ENCODE results near the gene SMURF1.
"Not testable (repeated sequence)": the region's sequence is repeated elsewhere in the genome, so short reads cannot be mapped to it uniquely, and the experiment has no call there.

The SMURF1 gene

DNA sequence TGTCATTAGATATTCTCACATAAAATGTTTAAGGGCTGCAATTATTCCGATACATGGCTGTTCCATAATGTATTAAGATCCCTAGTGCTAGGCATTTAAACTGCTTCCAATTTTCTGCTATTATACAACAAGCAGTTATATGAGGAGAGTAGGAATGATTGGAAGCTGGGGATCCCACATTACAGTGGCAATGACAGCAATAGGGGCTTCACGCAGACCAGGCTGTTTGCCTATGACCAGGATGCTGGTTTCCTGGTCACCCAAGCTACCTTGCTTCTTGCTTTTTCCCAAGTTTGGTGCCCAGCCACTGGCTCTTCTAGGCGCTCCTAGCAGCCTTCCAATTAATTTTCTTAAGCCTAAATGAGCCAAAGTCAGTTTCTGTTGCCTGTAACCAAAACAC is 39.3 kb downstream of the SMURF1 start:
- Histone ChIP-seq H3K9me3 (no peaks in the 10 kb centered on the region), H3K4me1 (peaks cover 12% of the 10 kb centered on the region), H3K4me3 (no peak overlapping the region), H3K36me3 (replicated peaks) (no peaks in the 10 kb centered on the region), H3K27me3 (ENCODE audit: low read depth) (no peaks in the 10 kb centered on the region)
- in situ Hi-C loops (cut with MboI; ENCODE audit: low sequenced_read_pairs), result no loop called here
- DNase-seq (ENCODE audit: low spot score in 2 of 2), result no peak

DNA sequence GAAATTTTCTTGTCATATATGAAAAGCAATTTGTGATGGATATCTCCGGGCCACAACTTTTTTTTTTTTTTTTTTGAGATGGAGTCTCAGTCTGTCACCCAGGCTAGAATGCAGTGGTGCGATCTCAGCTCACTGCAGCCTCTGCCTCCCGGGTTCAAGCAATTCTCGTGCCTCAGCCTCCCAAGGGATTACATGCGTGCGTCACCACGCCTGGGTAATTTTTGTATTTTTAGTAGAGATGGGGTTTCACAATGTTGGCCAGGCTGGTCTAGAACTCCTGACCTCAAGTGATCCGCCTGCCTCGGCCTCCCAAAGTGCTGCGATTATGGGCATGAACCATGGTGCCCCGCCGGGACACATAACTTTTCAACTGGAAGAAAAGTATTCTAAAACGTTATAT is 40.1 kb downstream of the SMURF1 start:
- H3K36me3 ChIP-seq (replicated peaks); in situ Hi-C loops (cut with MboI; ENCODE audit: low sequenced_read_pairs): not testable (repeated sequence)

DNA sequence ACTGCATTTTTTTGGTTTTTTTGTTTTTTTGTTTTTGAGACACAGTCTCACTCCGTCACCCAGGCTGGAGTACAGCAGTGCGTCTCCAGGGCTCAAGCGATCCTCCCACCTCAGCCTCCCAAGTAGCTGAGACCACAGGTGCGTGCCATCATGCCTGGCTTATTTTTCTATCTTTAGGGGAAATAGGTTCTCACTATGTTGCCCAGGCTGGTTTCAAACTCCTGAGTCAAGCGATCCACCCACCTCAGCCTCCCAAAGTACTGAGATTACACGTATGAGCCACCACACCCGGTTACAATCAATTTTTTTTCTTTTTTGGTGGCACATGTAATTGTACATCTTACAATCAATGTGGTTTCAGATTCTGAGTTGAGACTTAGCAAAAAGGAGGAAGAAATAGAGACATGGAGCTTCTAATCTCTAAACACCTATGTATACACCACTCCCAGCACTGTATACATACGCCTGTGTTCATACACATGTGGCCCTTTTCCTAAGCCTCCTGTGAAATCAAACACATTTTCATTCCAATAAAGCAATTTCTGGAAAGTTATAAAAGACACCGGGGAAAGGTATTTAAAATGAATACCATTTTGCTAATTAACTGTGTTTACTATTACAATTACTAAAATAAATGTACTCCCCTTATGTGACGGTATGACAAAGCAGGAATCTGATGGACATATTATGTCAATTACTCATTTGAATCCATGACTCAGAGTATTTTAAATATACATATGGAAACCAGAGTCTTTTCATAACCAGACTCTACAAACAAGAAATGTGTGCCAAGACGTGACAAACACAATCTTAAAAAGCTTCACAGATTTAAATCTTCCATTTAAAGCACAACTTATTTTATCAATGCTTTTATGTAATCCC is 40.9 kb downstream of the SMURF1 start:
- Histone ChIP-seq H3K4me1 (peaks cover 23% of the 10 kb centered on the region), H3K36me3 (replicated peaks) (no peaks in the 10 kb centered on the region), H3K4me3 (no peak overlapping the region), H3K27me3 (ENCODE audit: low read depth) (no peaks in the 10 kb centered on the region), H3K9me3 (peaks cover under 1% of the 10 kb centered on the region; the same call in 1 of the 2 replicates)
- in situ Hi-C loops (cut with MboI; ENCODE audit: low sequenced_read_pairs), result no loop called here
- no peak for DNase-seq (ENCODE audit: low spot score in 2 of 2)

More for the DNA sequence above, 40.1 kb downstream of the SMURF1 start:
- not testable (repeated sequence) for DNase-seq (ENCODE audit: low spot score in 2 of 2); H3K9me3 ChIP-seq; H3K4me3 ChIP-seq; H3K27me3 ChIP-seq (ENCODE audit: low read depth)
- peaks cover 18% of the 10 kb centered on the region for H3K4me1 ChIP-seq

DNA sequence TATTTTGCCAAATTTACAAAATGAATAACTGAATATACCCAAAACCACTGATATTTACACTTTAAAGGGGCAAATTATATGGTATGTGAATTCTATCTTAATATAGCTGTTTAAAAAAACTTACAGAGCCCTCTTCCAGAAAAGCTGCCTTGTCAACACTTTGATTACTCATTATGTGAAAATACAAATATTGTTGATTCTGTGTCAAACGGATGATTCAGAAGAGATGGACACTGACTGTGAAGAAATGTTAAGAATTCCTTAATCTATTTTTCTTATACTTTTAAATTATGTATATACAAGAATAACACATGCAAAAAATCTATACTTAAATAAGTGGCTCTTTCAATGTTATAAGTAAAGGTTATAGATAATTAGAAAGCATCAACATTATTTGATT is 41.5 kb downstream of the SMURF1 start:
- DNase-seq (ENCODE audit: low spot score in 2 of 2), result no peak
- Histone ChIP-seq H3K36me3 (replicated peaks) (no peaks in the 10 kb centered on the region), H3K4me3 (no peak overlapping the region), H3K4me1 (peaks cover 21% of the 10 kb centered on the region), H3K9me3 (peaks cover 5% of the 10 kb centered on the region; the same call in 1 of the 2 replicates), H3K27me3 (ENCODE audit: low read depth) (no peaks in the 10 kb centered on the region)
- in situ Hi-C loops (cut with MboI; ENCODE audit: low sequenced_read_pairs), result no loop called here

- H3K4me1 ChIP-seq, result peaks cover 23% of the 10 kb centered on the region
- H3K36me3 ChIP-seq (replicated peaks); DNase-seq (ENCODE audit: low spot score in 2 of 2); H3K9me3 ChIP-seq; H3K27me3 ChIP-seq (ENCODE audit: low read depth); H3K4me3 ChIP-seq; in situ Hi-C loops (cut with MboI; ENCODE audit: low sequenced_read_pairs): not testable (repeated sequence)
These were observed 42.4 kb downstream of the SMURF1 start for GRCh38 chr7:99101516-99101915.

DNA sequence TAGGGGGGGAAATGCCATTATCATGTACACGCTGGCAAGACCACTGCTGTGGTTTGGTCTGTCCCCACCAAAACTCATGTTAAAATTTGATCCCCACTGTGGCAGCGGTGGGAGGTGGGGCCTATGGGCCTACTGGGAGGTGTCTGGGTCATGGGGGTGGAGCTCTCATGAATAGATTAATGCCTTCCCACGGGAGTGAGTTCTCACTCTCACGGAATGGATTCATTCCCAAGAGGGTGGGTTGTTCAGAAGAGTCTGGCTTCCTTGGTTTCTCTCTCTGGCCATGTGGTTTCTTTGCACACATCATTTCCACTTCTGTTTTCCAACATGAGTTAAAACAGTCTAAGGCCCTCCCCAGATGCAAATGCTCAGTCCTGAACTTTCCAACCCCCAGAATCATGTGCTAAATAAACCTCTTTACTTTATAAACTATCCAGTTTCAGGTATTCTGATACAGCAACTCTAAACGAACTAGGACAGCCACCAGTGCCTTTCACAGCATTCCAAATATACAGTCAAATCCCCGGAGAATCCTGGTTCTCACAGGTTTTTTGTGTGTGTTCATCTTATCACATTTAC is 44.3 kb downstream of the SMURF1 start:
- Histone ChIP-seq H3K27me3 (ENCODE audit: low read depth) (no peaks in the 10 kb centered on the region), H3K4me3 (no peak overlapping the region), H3K36me3 (replicated peaks) (no peaks in the 10 kb centered on the region), H3K9me3 (peaks cover 5% of the 10 kb centered on the region; the same call in 1 of the 2 replicates), H3K4me1 (peaks cover 26% of the 10 kb centered on the region)
- DNase-seq (ENCODE audit: low spot score in 2 of 2), result peak in 1 of 2 experiments; percentile 28
- in situ Hi-C loops (cut with MboI; ENCODE audit: low sequenced_read_pairs), result no loop called here

DNA sequence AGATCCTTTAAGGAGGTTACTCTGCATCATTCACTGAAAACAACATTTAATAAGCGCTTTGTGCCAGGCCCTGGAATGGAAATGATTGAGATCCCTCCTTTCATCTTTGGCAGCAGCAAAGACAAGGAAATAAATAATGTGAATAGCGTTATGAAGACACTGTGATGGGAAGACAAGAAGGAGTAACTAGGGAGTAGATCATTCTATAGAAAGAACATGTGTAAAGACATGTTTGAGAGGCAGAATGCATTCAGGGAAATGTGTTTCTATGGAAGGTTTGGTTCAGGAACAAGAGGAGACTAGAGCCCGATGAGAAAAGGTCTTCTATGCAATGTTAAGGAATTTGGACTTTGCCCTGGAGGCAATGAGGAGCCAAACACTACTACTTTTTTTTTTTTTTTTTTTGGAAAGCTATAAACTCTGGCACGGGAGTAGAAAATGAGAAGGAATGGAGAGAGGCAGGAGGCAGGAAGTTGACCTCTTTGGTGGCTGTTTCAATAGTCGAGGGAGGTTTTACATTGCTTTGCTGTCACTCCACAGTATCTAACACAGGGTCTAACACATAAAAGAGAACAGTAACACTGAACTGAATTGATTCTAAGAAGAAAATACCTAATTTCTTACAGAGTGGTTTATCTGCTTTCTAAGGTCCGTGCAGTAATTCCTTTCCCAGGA is 44.9 kb downstream of the SMURF1 start:
- in situ Hi-C loops (cut with MboI; ENCODE audit: low sequenced_read_pairs), result no loop called here
- Histone ChIP-seq H3K27me3 (ENCODE audit: low read depth) (no peaks in the 10 kb centered on the region), H3K9me3 (peaks cover 5% of the 10 kb centered on the region; the same call in 1 of the 2 replicates), H3K36me3 (replicated peaks) (no peaks in the 10 kb centered on the region), H3K4me1 (peaks cover 26% of the 10 kb centered on the region), H3K4me3 (no peak overlapping the region)
- DNase-seq (ENCODE audit: low spot score in 2 of 2), result peak; percentile 29 to 41

DNA sequence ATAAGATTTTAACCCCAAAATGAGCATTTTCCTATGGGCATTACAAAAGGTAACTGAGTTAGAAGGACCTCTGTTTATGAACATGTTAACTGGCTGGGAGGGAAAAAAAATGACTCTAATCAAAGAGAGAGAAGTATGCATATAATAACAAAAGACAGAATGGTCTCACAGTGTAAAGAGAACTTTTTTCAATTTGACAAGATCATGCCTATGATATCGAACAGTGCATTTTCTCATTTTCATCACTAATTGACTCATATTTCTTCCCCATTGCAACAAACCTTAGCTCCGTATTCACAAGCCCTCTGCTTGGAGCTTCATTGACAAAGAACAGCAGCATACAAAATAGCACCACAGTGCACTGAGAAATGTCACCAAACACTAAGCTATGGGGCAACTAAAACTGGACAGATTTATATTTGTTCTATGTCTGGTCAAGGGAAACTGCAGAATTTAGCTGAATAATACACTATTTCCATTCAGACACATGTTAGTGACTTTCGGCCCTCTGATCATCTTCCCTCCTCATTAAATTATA is 45.6 kb downstream of the SMURF1 start:
- H3K4me3 ChIP-seq, result no peak overlapping the region
- H3K36me3 ChIP-seq (replicated peaks), result no peaks in the 10 kb centered on the region
- H3K9me3 ChIP-seq, result peaks cover 5% of the 10 kb centered on the region; the same call in 1 of the 2 replicates
- no peak for DNase-seq (ENCODE audit: low spot score in 2 of 2)
- H3K27me3 ChIP-seq (ENCODE audit: low read depth), result no peaks in the 10 kb centered on the region
- H3K4me1 ChIP-seq, result peaks cover 23% of the 10 kb centered on the region
- in situ Hi-C loops (cut with MboI; ENCODE audit: low sequenced_read_pairs), result no loop called here

GRCh38 chr7:99097730-99098129 is 46.2 kb downstream of the SMURF1 start:
- peaks cover 5% of the 10 kb centered on the region; the same call in 1 of the 2 replicates for H3K9me3 ChIP-seq
- no peaks in the 10 kb centered on the region for H3K27me3 ChIP-seq (ENCODE audit: low read depth)
- H3K4me1 ChIP-seq, result peaks cover 18% of the 10 kb centered on the region
- no peaks in the 10 kb centered on the region for H3K36me3 ChIP-seq (replicated peaks)
- H3K4me3 ChIP-seq, result no peak overlapping the region
- in situ Hi-C loops (cut with MboI; ENCODE audit: low sequenced_read_pairs), result no loop called here
- DNase-seq (ENCODE audit: low spot score in 2 of 2), result no peak

DNA sequence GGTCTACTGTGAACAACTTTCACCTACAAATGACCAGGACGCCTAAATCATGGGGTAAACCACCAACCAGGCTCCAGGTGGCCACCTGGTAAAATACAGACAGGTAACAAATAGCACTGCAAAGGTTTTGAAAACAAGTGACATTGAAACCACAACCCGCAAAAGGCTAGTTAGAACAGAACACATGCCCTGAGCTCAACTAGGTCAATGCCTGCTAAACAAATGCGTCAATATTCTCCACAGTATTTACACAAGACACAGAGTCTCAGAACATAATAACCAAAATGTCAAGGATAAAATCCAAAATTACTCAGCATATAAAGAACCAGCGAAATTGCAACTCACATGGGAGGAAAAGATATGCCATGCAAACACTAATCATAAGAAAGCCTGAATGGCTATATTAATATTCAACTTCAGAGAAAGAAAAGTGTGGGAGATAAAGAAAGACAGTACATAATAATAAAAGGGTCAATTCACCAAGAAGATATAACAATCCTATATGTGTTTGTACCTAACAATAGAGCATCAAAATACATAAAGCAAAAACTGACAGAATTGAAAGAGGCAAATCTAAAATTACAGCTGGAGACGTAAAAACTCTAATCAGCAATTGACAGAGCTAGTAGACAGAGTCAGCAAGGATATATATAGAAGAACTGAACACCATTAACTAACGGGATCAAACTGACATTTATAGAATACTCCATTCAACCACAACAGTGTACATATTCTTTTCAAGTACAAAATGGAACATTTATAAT is 47.6 kb downstream of the SMURF1 start:
- H3K4me3 ChIP-seq, result no peak overlapping the region
- H3K9me3 ChIP-seq, result peaks cover 5% of the 10 kb centered on the region; the same call in 1 of the 2 replicates
- peaks cover 18% of the 10 kb centered on the region for H3K4me1 ChIP-seq
- no peaks in the 10 kb centered on the region for H3K36me3 ChIP-seq (replicated peaks)
- no peak for DNase-seq (ENCODE audit: low spot score in 2 of 2)
- H3K27me3 ChIP-seq (ENCODE audit: low read depth), result no peaks in the 10 kb centered on the region
- in situ Hi-C loops (cut with MboI; ENCODE audit: low sequenced_read_pairs), result no loop called here

- H3K4me3 ChIP-seq, result no peak overlapping the region
These were observed 48.2 kb downstream of the SMURF1 start for GRCh38 chr7:99095698-99096097.

DNA sequence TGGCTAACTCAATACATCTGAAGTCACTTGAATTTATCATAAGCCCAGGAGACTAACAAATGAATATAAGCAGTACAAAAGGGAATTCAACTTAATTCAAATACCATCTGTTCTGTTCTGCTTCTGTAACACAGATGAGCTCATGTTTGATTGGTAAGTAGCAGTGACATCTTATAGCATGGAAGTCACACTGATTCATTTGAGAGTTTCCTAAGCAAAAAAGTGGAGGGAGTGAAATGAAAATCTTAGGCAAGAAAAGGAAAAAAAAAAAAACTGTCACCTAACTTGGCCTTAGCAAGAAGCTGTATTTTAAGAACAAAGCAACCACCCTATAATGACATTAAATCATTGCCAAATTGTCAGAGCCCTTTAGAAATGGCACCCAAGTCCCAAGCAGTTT is 49.5 kb downstream of the SMURF1 start:
- Histone ChIP-seq H3K4me1 (peaks cover 15% of the 10 kb centered on the region), H3K36me3 (replicated peaks) (no peaks in the 10 kb centered on the region), H3K4me3 (no peak overlapping the region), H3K27me3 (ENCODE audit: low read depth) (no peaks in the 10 kb centered on the region), H3K9me3 (peaks cover 5% of the 10 kb centered on the region; the same call in 1 of the 2 replicates)
- in situ Hi-C loops (cut with MboI; ENCODE audit: low sequenced_read_pairs), result no loop called here
- DNase-seq (ENCODE audit: low spot score in 2 of 2), result no peak

More at GRCh38 chr7:99095698-99096097, 48.2 kb downstream of the SMURF1 start:
- DNase-seq (ENCODE audit: low spot score in 2 of 2), result no peak
- H3K4me1 ChIP-seq, result peaks cover 18% of the 10 kb centered on the region
- in situ Hi-C loops (cut with MboI; ENCODE audit: low sequenced_read_pairs), result no loop called here
- no peaks in the 10 kb centered on the region for H3K27me3 ChIP-seq (ENCODE audit: low read depth)
- H3K9me3 ChIP-seq, result peaks cover 5% of the 10 kb centered on the region; the same call in 1 of the 2 replicates
- H3K36me3 ChIP-seq (replicated peaks), result no peaks in the 10 kb centered on the region

Data from HAP-1 (cell line).